Measurements from ENCODE around the gene GIT1. TPM values are rescaled to one million over a fixed set of nuclear protein-coding genes. Genes with fewer than 3 reads are reported as not detected.
A peak's percentile ranks its signal among the peaks of the same experiment; 100 is the strongest.

The GIT1 gene
- total RNA-seq, 1 donor from 2014 or later = 31.9 TPM

- Histone ChIP-seq H3K4me1 (peaks cover 73% of the 10 kb centered on the region), H3K36me3 (no peaks in the 10 kb centered on the region), H3K9me3 (replicated peaks) (no peaks in the 10 kb centered on the region), H3K4me3 (peak overlapping the region; percentile 95), H3K27ac (replicated peaks) (peak overlapping the region; percentile 59), H3K27me3 (ENCODE audit: low read depth) (no peaks in the 10 kb centered on the region)
- intact Hi-C loops (cut with micrococcal nuclease) = no loop called here
- TF ChIP-seq CTCF (IDR thresholded peaks at IDR 0.05; ENCODE audit: borderline replicate concordance) = peak; percentile 26
- DNase-seq = no peak
These were observed 4.4 kb upstream of the GIT1 start for GRCh38 chr17:29593591-29594518.

- H3K27me3 ChIP-seq (ENCODE audit: low read depth) = no peaks in the 10 kb centered on the region
- intact Hi-C loops (cut with micrococcal nuclease) = no loop called here
- no peaks in the 10 kb centered on the region for H3K9me3 ChIP-seq (replicated peaks)
- H3K4me1 ChIP-seq = peaks cover 81% of the 10 kb centered on the region
- peak within 1 kb of the TSS; percentile 95 for H3K4me3 ChIP-seq
- DNase-seq = peak; percentile 58
- TF ChIP-seq CTCF (IDR thresholded peaks at IDR 0.05; ENCODE audit: borderline replicate concordance) = no peak
- no peaks in the 10 kb centered on the region for H3K36me3 ChIP-seq
- H3K27ac ChIP-seq (replicated peaks) = peak within 1 kb of the TSS; percentile 93
These were observed 3.6 kb upstream of the GIT1 start, which contains the start of gene ANKRD13B for GRCh38 chr17:29592850-29593551. ANKRD13B (plus strand) TSS chr17:29593132; CDS start chr17:29593622, 490 bp downstream.

GRCh38 chr17:29591737-29592608 lies 2.5 kb upstream of the GIT1 start:
- TF ChIP-seq CTCF (IDR thresholded peaks at IDR 0.05; ENCODE audit: borderline replicate concordance) = peak; percentile 99
- intact Hi-C loops (cut with micrococcal nuclease) = no loop called here
- no peaks in the 10 kb centered on the region for H3K9me3 ChIP-seq (replicated peaks)
- DNase-seq = peak; percentile 90
- no peaks in the 10 kb centered on the region for H3K27me3 ChIP-seq (ENCODE audit: low read depth)
- H3K36me3 ChIP-seq = no peaks in the 10 kb centered on the region
- H3K4me3 ChIP-seq = peak overlapping the region; percentile 95
- H3K4me1 ChIP-seq = peaks cover 81% of the 10 kb centered on the region
- H3K27ac ChIP-seq (replicated peaks) = peak overlapping the region; percentile 93

GRCh38 chr17:29591146-29591736 lies 1.8 kb upstream of the GIT1 start:
- no peak for TF ChIP-seq CTCF (IDR thresholded peaks at IDR 0.05; ENCODE audit: borderline replicate concordance)
- no peak for DNase-seq
- Histone ChIP-seq H3K36me3 (no peaks in the 10 kb centered on the region), H3K27ac (replicated peaks) (peak overlapping the region; percentile 93), H3K9me3 (replicated peaks) (no peaks in the 10 kb centered on the region), H3K4me1 (peaks cover 81% of the 10 kb centered on the region), H3K4me3 (peak overlapping the region; percentile 95), H3K27me3 (ENCODE audit: low read depth) (no peaks in the 10 kb centered on the region)
- intact Hi-C loops (cut with micrococcal nuclease) = no loop called here
